Activated T-helper 1 cell treated with anti-CD3 and anti-CD28 coated beads, Interleukin-12 subunit alpha, Interleukin-12 subunit beta, Interleukin-2, Interleukin-4 antibody, amounts not matched to agents 30 ng/mL and 10 ng/mL and 1 ng/mL, durations not matched to agents 14 hours and 24 hours and 36 hours (primary cell): ENCODE data around the gene ZBTB1. TPM values are rescaled to one million over a fixed set of nuclear protein-coding genes. Genes with fewer than 3 reads are reported as not detected.
"Not testable (repeated sequence)": the region's sequence is repeated elsewhere in the genome, so short reads cannot be mapped to it uniquely, and the experiment has no call there.

Experiments
- DNase-seq: peaks from one replicate; pipeline ENCODE4 v3.0.0; 2021; ENCODE audit warnings: low spot score
- H3K27ac Mint-ChIP-seq: one replicate; pipeline ENCODE4 v1.8.0; 2021; ENCODE audit warnings: mild to moderate bottlenecking, mixed read lengths
- H3K27me3 Mint-ChIP-seq: one replicate; pipeline ENCODE4 v1.8.0; 2022; ENCODE audit warnings: mild to moderate bottlenecking, moderate library complexity, mixed read lengths; ENCODE audit not compliant: insufficient read depth
- H3K36me3 Mint-ChIP-seq: one replicate; pipeline ENCODE4 v1.8.0; 2021; ENCODE audit warnings: low read depth, mixed read lengths
- H3K4me1 Mint-ChIP-seq: one replicate; pipeline ENCODE4 v1.8.0; 2021; ENCODE audit warnings: low read depth, mixed read lengths
- H3K4me3 Mint-ChIP-seq: one replicate; pipeline ENCODE4 v1.8.0; 2021; ENCODE audit warnings: mild to moderate bottlenecking, moderate library complexity, mixed read lengths
- H3K9me3 Mint-ChIP-seq: one replicate; pipeline ENCODE4 v1.8.0; 2021; ENCODE audit warnings: mixed read lengths
- intact Hi-C: fragments of 100-400 bp; cut with micrococcal nuclease; formaldehyde crosslinking; loops from one replicate; pipeline ENCODE4 v1.15.1; 2024
- total RNA-seq: library from RNA; stranded (reverse); gene quantifications from 2 replicates; pipeline ENCODE4 v1.2.3, GENCODE V29; 2022

Gene ZBTB1
- total RNA-seq, 1 donor from 2014 or later: 41.2 TPM

- no peak for DNase-seq
- Mint-ChIP-seq H3K36me3 (peaks cover 10% of the 10 kb centered on the region), H3K27me3 (peaks cover 59% of the 10 kb centered on the region), H3K4me3 (peak overlapping the region; percentile 75), H3K27ac (no peak overlapping the region), H3K4me1 (peaks cover 42% of the 10 kb centered on the region), H3K9me3 (peaks cover 11% of the 10 kb centered on the region)
- intact Hi-C loops: loop anchor here (5.0 to 10.0 kb wide), 3 partner anchors 164 to 342 kb away; no protein-coding TSS in a partner anchor
These were observed 38.2 kb downstream of the ZBTB1 start for GRCh38 chr14:64542836-64543201.

GRCh38 chr14:64544607-64545312 is 40.2 kb downstream of the ZBTB1 start:
- Mint-ChIP-seq H3K36me3 (peaks cover 10% of the 10 kb centered on the region), H3K27me3 (peaks cover 65% of the 10 kb centered on the region), H3K27ac (no peak overlapping the region), H3K9me3 (peaks cover 8% of the 10 kb centered on the region), H3K4me1 (peaks cover 45% of the 10 kb centered on the region), H3K4me3 (no peak overlapping the region)
- DNase-seq: no peak
- intact Hi-C loops: loop anchor here (5.0 to 10.0 kb wide), 3 partner anchors 163 to 340 kb away; no protein-coding TSS in a partner anchor

- peaks cover 16% of the 10 kb centered on the region for H3K4me1 Mint-ChIP-seq
- no peak overlapping the region for H3K27ac Mint-ChIP-seq
- H3K9me3 Mint-ChIP-seq: no peaks in the 10 kb centered on the region
- peaks cover 2% of the 10 kb centered on the region for H3K36me3 Mint-ChIP-seq
- intact Hi-C loops: loop anchor here (10.0 kb wide), 2 partner anchors 216 to 336 kb away; no protein-coding TSS in a partner anchor
- no peak for DNase-seq
- H3K4me3 Mint-ChIP-seq: peak overlapping the region; percentile 23
- peaks cover 57% of the 10 kb centered on the region for H3K27me3 Mint-ChIP-seq
These were observed 44.4 kb downstream of the ZBTB1 start for GRCh38 chr14:64549016-64549415.

- intact Hi-C loops: loop anchor here (10.0 kb wide), 2 partner anchors 215 to 335 kb away; no protein-coding TSS in a partner anchor
- DNase-seq: peak; percentile 22
- H3K27me3 Mint-ChIP-seq: peaks cover 51% of the 10 kb centered on the region
- no peaks in the 10 kb centered on the region for H3K36me3 Mint-ChIP-seq
- peak within 1 kb of the TSS; percentile 51 for H3K27ac Mint-ChIP-seq
- peaks cover 16% of the 10 kb centered on the region for H3K4me1 Mint-ChIP-seq
- no peaks in the 10 kb centered on the region for H3K9me3 Mint-ChIP-seq
- peak within 1 kb of the TSS; percentile 55 for H3K4me3 Mint-ChIP-seq
These were observed 45.4 kb downstream of the ZBTB1 start, which contains the start of gene PPP1R36 for GRCh38 chr14:64549791-64550620. PPP1R36 (plus strand) TSS chr14:64549961; CDS start chr14:64549998, 37 bp downstream.

- H3K9me3 Mint-ChIP-seq: no peaks in the 10 kb centered on the region
- peaks cover 47% of the 10 kb centered on the region for H3K27me3 Mint-ChIP-seq
- no peak for DNase-seq
- H3K4me3 Mint-ChIP-seq: peak overlapping the region; percentile 55
- H3K4me1 Mint-ChIP-seq: peaks cover 16% of the 10 kb centered on the region
- intact Hi-C loops: no loop called here
- no peaks in the 10 kb centered on the region for H3K36me3 Mint-ChIP-seq
- peak overlapping the region; percentile 51 for H3K27ac Mint-ChIP-seq
These were observed 46.2 kb downstream of the ZBTB1 start for GRCh38 chr14:64550621-64551333.

GRCh38 chr14:64554556-64554955 is 50.0 kb downstream of the ZBTB1 start:
- intact Hi-C loops: no loop called here
- Mint-ChIP-seq H3K4me3 (no peak overlapping the region), H3K4me1 (peaks cover 8% of the 10 kb centered on the region)

GRCh38 chr14:64556526-64556925 is 52.0 kb downstream of the ZBTB1 start:
- intact Hi-C loops: no loop called here
- no peak for DNase-seq
- Mint-ChIP-seq H3K27me3 (peaks cover 25% of the 10 kb centered on the region), H3K9me3 (no peaks in the 10 kb centered on the region), H3K27ac (no peak overlapping the region), H3K4me3 (no peak overlapping the region), H3K4me1 (peaks cover 13% of the 10 kb centered on the region), H3K36me3 (no peaks in the 10 kb centered on the region)

More at GRCh38 chr14:64554556-64554955, 50.0 kb downstream of the ZBTB1 start:
- Mint-ChIP-seq H3K27me3 (peaks cover 38% of the 10 kb centered on the region), H3K36me3 (no peaks in the 10 kb centered on the region), H3K27ac (no peak overlapping the region), H3K9me3 (no peaks in the 10 kb centered on the region)
- no peak for DNase-seq

GRCh38 chr14:64558216-64558615 is 53.6 kb downstream of the ZBTB1 start:
- intact Hi-C loops, H3K4me3 Mint-ChIP-seq, DNase-seq, H3K36me3 Mint-ChIP-seq, H3K9me3 Mint-ChIP-seq, H3K27ac Mint-ChIP-seq: not testable (repeated sequence)
- H3K27me3 Mint-ChIP-seq: peaks cover 15% of the 10 kb centered on the region
- peaks cover 17% of the 10 kb centered on the region for H3K4me1 Mint-ChIP-seq

- peaks cover 22% of the 10 kb centered on the region for H3K27me3 Mint-ChIP-seq
- no peak overlapping the region for H3K27ac Mint-ChIP-seq
- no peak for DNase-seq
- no peaks in the 10 kb centered on the region for H3K36me3 Mint-ChIP-seq
- H3K4me1 Mint-ChIP-seq: peaks cover 17% of the 10 kb centered on the region
- H3K4me3 Mint-ChIP-seq: no peak overlapping the region
- intact Hi-C loops: no loop called here
- H3K9me3 Mint-ChIP-seq: no peaks in the 10 kb centered on the region
These were observed 57.1 kb downstream of the ZBTB1 start for GRCh38 chr14:64561631-64562030.

GRCh38 chr14:64562436-64562835 is 57.9 kb downstream of the ZBTB1 start:
- no peak for DNase-seq
- H3K27ac Mint-ChIP-seq: no peak overlapping the region
- no peaks in the 10 kb centered on the region for H3K9me3 Mint-ChIP-seq
- H3K4me3 Mint-ChIP-seq: no peak overlapping the region
- H3K36me3 Mint-ChIP-seq: no peaks in the 10 kb centered on the region
- intact Hi-C loops: no loop called here
- peaks cover 21% of the 10 kb centered on the region for H3K27me3 Mint-ChIP-seq
- H3K4me1 Mint-ChIP-seq: peaks cover 17% of the 10 kb centered on the region

- intact Hi-C loops: no loop called here
- no peak for DNase-seq
- H3K4me3 Mint-ChIP-seq: no peak overlapping the region
- peaks cover 17% of the 10 kb centered on the region for H3K4me1 Mint-ChIP-seq
- H3K27ac Mint-ChIP-seq: no peak overlapping the region
- no peaks in the 10 kb centered on the region for H3K9me3 Mint-ChIP-seq
- no peaks in the 10 kb centered on the region for H3K36me3 Mint-ChIP-seq
- peaks cover 19% of the 10 kb centered on the region for H3K27me3 Mint-ChIP-seq
These were observed 59.1 kb downstream of the ZBTB1 start for GRCh38 chr14:64563696-64564095.

- H3K9me3 Mint-ChIP-seq: no peaks in the 10 kb centered on the region
- no peak overlapping the region for H3K4me3 Mint-ChIP-seq
- no peak for DNase-seq
- peaks cover 22% of the 10 kb centered on the region for H3K27me3 Mint-ChIP-seq
- H3K36me3 Mint-ChIP-seq: no peaks in the 10 kb centered on the region
- no peak overlapping the region for H3K27ac Mint-ChIP-seq
- intact Hi-C loops: no loop called here
- peaks cover 2% of the 10 kb centered on the region for H3K4me1 Mint-ChIP-seq
These were observed 62.1 kb downstream of the ZBTB1 start for GRCh38 chr14:64566651-64567122.
